ENCODE data around the gene ROBO1. TPM values are rescaled to one million over a fixed set of nuclear protein-coding genes. Genes with fewer than 3 reads are reported as not detected.

ROBO1 gene
- total and polyA plus RNA-seq, 4 donors = 1.0 to 30.3 (median 3.9) TPM

DNA sequence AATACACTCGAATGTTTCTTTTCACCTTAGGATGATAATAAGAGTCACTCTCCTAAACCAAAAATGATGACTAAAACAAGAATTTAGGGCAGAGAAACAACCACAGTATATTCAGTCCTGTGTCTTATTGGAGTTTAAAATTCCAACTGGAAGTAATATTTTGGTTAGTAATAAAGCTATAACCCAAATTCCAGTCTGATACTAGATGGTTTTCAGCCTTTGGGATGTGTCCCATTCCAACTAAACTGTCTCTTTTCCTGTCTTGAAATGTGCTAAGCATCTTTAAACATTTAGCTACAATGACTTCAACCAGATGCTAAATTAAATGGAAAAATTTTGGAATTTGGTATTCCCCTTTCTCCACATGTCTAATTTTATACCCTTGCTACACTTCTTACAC, 510.0 kb downstream of the ROBO1 start:
- WGBS = 77% methylated on average over 1 of the region's 1 CpG
- Histone ChIP-seq H3K4me3 (ENCODE audit: low read depth in 1 of 3, low read length in 3 of 3) (no peak overlapping the region), H3K4me1 (ENCODE audit: control insufficient read depth in 4 of 4, insufficient read depth in 4 of 4, low read length in 3 of 4) (no peaks in the 10 kb centered on the region), H3K9me3 (ENCODE audit: control insufficient read depth in 4 of 4, low read length in 3 of 4) (no peaks in the 10 kb centered on the region), H3K36me3 (ENCODE audit: control insufficient read depth in 4 of 4, insufficient read depth in 3 of 4, low read depth in 1 of 4, low read length in 3 of 4) (no peaks in the 10 kb centered on the region), H3K9ac (ENCODE audit: low read depth in 1 of 2, low read length in 2 of 2) (no peak overlapping the region), H3K27me3 (ENCODE audit: control insufficient read depth in 4 of 4, insufficient read depth in 4 of 4, low read length in 3 of 4) (no peaks in the 10 kb centered on the region), H3K27ac (ENCODE audit: low read depth in 1 of 2, low read length in 2 of 2) (no peak overlapping the region)
- TF ChIP-seq RXRA (IDR thresholded peaks at IDR 0.05) = no peak
- no peak for DNase-seq (ENCODE audit: low spot score)

- Histone ChIP-seq H3K27ac (ENCODE audit: low read depth in 1 of 2, low read length in 2 of 2) (no peak overlapping the region), H3K9me3 (ENCODE audit: control insufficient read depth in 4 of 4, low read length in 3 of 4) (no peaks in the 10 kb centered on the region), H3K27me3 (ENCODE audit: control insufficient read depth in 4 of 4, insufficient read depth in 4 of 4, low read length in 3 of 4) (no peaks in the 10 kb centered on the region), H3K4me1 (ENCODE audit: control insufficient read depth in 4 of 4, insufficient read depth in 4 of 4, low read length in 3 of 4) (no peaks in the 10 kb centered on the region), H3K9ac (ENCODE audit: low read depth in 1 of 2, low read length in 2 of 2) (no peak overlapping the region), H3K4me3 (ENCODE audit: low read depth in 1 of 3, low read length in 3 of 3) (no peak overlapping the region), H3K36me3 (ENCODE audit: control insufficient read depth in 4 of 4, insufficient read depth in 3 of 4, low read depth in 1 of 4, low read length in 3 of 4) (no peaks in the 10 kb centered on the region)
- no peak for DNase-seq (ENCODE audit: low spot score)
- TF ChIP-seq, protein P1, sequence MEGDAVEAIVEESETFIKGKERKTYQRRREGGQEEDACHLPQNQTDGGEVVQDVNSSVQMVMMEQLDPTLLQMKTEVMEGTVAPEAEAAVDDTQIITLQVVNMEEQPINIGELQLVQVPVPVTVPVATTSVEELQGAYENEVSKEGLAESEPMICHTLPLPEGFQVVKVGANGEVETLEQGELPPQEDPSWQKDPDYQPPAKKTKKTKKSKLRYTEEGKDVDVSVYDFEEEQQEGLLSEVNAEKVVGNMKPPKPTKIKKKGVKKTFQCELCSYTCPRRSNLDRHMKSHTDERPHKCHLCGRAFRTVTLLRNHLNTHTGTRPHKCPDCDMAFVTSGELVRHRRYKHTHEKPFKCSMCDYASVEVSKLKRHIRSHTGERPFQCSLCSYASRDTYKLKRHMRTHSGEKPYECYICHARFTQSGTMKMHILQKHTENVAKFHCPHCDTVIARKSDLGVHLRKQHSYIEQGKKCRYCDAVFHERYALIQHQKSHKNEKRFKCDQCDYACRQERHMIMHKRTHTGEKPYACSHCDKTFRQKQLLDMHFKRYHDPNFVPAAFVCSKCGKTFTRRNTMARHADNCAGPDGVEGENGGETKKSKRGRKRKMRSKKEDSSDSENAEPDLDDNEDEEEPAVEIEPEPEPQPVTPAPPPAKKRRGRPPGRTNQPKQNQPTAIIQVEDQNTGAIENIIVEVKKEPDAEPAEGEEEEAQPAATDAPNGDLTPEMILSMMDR (IDR thresholded peaks at IDR 0.05; ENCODE audit: low read depth, low read length, missing input control) = no peak
- TF ChIP-seq EGR1 (IDR thresholded peaks at IDR 0.05; ENCODE audit: low read depth in 2 of 2) = no peak
- 89% methylated on average over 2 of the region's 2 CpGs for WGBS
Measured at GRCh38 chr3:79255702-79256101, 512.1 kb downstream of the ROBO1 start.

GRCh38 chr3:79255292-79255691, 512.5 kb downstream of the ROBO1 start:
- Histone ChIP-seq H3K4me1 (ENCODE audit: control insufficient read depth in 4 of 4, insufficient read depth in 4 of 4, low read length in 3 of 4) (no peaks in the 10 kb centered on the region), H3K9me3 (ENCODE audit: control insufficient read depth in 4 of 4, low read length in 3 of 4) (no peaks in the 10 kb centered on the region), H3K36me3 (ENCODE audit: control insufficient read depth in 4 of 4, insufficient read depth in 3 of 4, low read depth in 1 of 4, low read length in 3 of 4) (no peaks in the 10 kb centered on the region), H3K9ac (ENCODE audit: low read depth in 1 of 2, low read length in 2 of 2) (no peak overlapping the region), H3K27me3 (ENCODE audit: control insufficient read depth in 4 of 4, insufficient read depth in 4 of 4, low read length in 3 of 4) (no peaks in the 10 kb centered on the region), H3K27ac (ENCODE audit: low read depth in 1 of 2, low read length in 2 of 2) (no peak overlapping the region), H3K4me3 (ENCODE audit: low read depth in 1 of 3, low read length in 3 of 3) (no peak overlapping the region)
- no peak for DNase-seq (ENCODE audit: low spot score)
- WGBS = 92% methylated on average over 5 of the region's 5 CpGs
- no peak for TF ChIP-seq RAD21 (IDR thresholded peaks at IDR 0.05)
- TF ChIP-seq YY1 (IDR thresholded peaks at IDR 0.05) = no peak
- TF ChIP-seq, protein P2, sequence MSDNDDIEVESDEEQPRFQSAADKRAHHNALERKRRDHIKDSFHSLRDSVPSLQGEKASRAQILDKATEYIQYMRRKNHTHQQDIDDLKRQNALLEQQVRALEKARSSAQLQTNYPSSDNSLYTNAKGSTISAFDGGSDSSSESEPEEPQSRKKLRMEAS (IDR thresholded peaks at IDR 0.05) = no peak
- TF ChIP-seq FOXA1 (IDR thresholded peaks at IDR 0.05) = no peak
- TF ChIP-seq FOXA2 (IDR thresholded peaks at IDR 0.05) = no peak
- TF ChIP-seq HNF4G (IDR thresholded peaks at IDR 0.05) = no peak
- TF ChIP-seq, protein P3, sequence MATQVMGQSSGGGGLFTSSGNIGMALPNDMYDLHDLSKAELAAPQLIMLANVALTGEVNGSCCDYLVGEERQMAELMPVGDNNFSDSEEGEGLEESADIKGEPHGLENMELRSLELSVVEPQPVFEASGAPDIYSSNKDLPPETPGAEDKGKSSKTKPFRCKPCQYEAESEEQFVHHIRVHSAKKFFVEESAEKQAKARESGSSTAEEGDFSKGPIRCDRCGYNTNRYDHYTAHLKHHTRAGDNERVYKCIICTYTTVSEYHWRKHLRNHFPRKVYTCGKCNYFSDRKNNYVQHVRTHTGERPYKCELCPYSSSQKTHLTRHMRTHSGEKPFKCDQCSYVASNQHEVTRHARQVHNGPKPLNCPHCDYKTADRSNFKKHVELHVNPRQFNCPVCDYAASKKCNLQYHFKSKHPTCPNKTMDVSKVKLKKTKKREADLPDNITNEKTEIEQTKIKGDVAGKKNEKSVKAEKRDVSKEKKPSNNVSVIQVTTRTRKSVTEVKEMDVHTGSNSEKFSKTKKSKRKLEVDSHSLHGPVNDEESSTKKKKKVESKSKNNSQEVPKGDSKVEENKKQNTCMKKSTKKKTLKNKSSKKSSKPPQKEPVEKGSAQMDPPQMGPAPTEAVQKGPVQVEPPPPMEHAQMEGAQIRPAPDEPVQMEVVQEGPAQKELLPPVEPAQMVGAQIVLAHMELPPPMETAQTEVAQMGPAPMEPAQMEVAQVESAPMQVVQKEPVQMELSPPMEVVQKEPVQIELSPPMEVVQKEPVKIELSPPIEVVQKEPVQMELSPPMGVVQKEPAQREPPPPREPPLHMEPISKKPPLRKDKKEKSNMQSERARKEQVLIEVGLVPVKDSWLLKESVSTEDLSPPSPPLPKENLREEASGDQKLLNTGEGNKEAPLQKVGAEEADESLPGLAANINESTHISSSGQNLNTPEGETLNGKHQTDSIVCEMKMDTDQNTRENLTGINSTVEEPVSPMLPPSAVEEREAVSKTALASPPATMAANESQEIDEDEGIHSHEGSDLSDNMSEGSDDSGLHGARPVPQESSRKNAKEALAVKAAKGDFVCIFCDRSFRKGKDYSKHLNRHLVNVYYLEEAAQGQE (IDR thresholded peaks at IDR 0.05) = no peak
- TF ChIP-seq EGR1 (IDR thresholded peaks at IDR 0.05; ENCODE audit: low read depth in 2 of 2) = no peak
- no peak for TF ChIP-seq HNF4A (conservative IDR thresholded peaks at IDR 0.05)
- TF ChIP-seq, protein P1 (IDR thresholded peaks at IDR 0.05; ENCODE audit: low read depth, low read length, missing input control) = no peak
- TF ChIP-seq, protein P4, sequence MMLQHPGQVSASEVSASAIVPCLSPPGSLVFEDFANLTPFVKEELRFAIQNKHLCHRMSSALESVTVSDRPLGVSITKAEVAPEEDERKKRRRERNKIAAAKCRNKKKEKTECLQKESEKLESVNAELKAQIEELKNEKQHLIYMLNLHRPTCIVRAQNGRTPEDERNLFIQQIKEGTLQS (IDR thresholded peaks at IDR 0.05) = no peak
- TF ChIP-seq TAF1 (conservative IDR thresholded peaks at IDR 0.05) = no peak
- no peak for TF ChIP-seq NR2F2 (IDR thresholded peaks at IDR 0.05)
